Keratinocyte (primary cell): ENCODE data around the gene TYSND1.

Source experiments
- EZH2 ChIP-seq: IDR thresholded peaks from one replicate; pipeline ENCODE4 v1.6.1; 2012; ENCODE audit warnings: inconsistent platforms, mild to moderate bottlenecking, low read length, moderate library complexity
- TF ChIP-seq, protein P1 (sequence below), 3 experiments: IDR thresholded peaks in 1 of 3; conservative IDR thresholded peaks in 1 of 3; optimal IDR thresholded peaks in 1 of 3; 2 replicates in 2 of 3; 3 replicates in 1 of 3; pipeline versions ENCODE3 to v1.5.1; 2011; ENCODE audit warnings: low read length in 3 of 3, mild to moderate bottlenecking in 3 of 3, moderate library complexity in 2 of 3, control low read depth in 1 of 3, inconsistent platforms in 1 of 3; ENCODE audit not compliant: insufficient read depth in 2 of 3; ENCODE audit errors: extremely low read depth in 1 of 3

DNA sequence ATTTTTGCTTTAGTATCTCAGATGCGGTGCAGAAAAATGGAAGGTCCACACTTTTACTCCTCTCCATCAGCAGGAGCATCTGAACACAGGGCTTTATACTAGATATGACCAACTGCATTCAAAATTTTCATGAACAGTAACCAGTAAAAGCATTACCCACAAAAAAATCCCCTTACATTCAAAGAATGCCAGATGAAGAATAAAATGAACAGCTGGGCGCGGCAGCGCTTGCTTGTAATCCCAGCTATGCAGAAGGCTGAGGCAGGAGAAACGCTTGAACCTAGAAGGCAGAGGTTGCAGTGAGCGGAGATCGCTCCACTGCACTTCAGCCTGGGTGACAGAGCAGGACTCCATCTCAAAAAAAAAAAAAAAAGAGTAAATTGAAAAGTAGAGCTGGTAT lies 20.7 kb upstream of the TYSND1 start:
- TF ChIP-seq, protein P1, sequence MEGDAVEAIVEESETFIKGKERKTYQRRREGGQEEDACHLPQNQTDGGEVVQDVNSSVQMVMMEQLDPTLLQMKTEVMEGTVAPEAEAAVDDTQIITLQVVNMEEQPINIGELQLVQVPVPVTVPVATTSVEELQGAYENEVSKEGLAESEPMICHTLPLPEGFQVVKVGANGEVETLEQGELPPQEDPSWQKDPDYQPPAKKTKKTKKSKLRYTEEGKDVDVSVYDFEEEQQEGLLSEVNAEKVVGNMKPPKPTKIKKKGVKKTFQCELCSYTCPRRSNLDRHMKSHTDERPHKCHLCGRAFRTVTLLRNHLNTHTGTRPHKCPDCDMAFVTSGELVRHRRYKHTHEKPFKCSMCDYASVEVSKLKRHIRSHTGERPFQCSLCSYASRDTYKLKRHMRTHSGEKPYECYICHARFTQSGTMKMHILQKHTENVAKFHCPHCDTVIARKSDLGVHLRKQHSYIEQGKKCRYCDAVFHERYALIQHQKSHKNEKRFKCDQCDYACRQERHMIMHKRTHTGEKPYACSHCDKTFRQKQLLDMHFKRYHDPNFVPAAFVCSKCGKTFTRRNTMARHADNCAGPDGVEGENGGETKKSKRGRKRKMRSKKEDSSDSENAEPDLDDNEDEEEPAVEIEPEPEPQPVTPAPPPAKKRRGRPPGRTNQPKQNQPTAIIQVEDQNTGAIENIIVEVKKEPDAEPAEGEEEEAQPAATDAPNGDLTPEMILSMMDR (optimal IDR thresholded peaks at IDR 0.05 in 1 of 3, IDR thresholded peaks at IDR 0.05 in 1 of 3, conservative IDR thresholded peaks at IDR 0.05 in 1 of 3; ENCODE audit: extremely low read depth in 1 of 3, insufficient read depth in 2 of 3, low read length in 3 of 3), result no peak
- no peak for TF ChIP-seq EZH2
